Upper lobe of right lung (tissue), 1 donor: ENCODE measurements around the gene LRRTM3. TPM values are rescaled to one million over a fixed set of nuclear protein-coding genes. Genes with fewer than 3 reads are reported as not detected.

Source experiments
- ATAC-seq: fragments of 200-7000 bp; cut with Tn5 transposase; one replicate; pipeline ENCODE4 v1.9.1; 2020; ENCODE audit warnings: mild to moderate bottlenecking, moderate library complexity
- DNase-seq: peaks from one replicate; pipeline ENCODE4 v3.0.0-alpha.2; 2020
- H3K27ac ChIP-seq: fragments of 200-600 bp; one replicate; pipeline ENCODE4 v1.8.0; 2022
- H3K27me3 ChIP-seq: fragments of 200-600 bp; one replicate; pipeline ENCODE4 v1.8.0; 2022; ENCODE audit warnings: mild to moderate bottlenecking
- H3K36me3 ChIP-seq: fragments of 200-600 bp; one replicate; pipeline ENCODE4 v1.8.0; 2022
- H3K4me1 ChIP-seq: fragments of 200-600 bp; one replicate; pipeline ENCODE4 v1.8.0; 2022
- H3K4me3 ChIP-seq: fragments of 200-600 bp; one replicate; pipeline ENCODE4 v1.8.0; 2022; ENCODE audit warnings: mild to moderate bottlenecking
- H3K9me3 ChIP-seq: fragments of 200-600 bp; one replicate; pipeline ENCODE4 v1.8.0; 2022
- CTCF ChIP-seq: fragments of 200-600 bp; IDR thresholded peaks from one replicate; pipeline ENCODE4 v1.8.0; 2022; ENCODE audit warnings: antibody characterized with exemption
- intact Hi-C: fragments of 100-400 bp; cut with DNase I; formaldehyde crosslinking; loops from one replicate; pipeline ENCODE4 v1.11.0; 2022
- total RNA-seq: library from RNA; stranded (reverse); fragmentation: NEBNext Ultra II Directional; extraction: Animal tissue kit (Norgen Biotek cat#: 25700); gene quantifications from one replicate; pipeline ENCODE4 v1.2.1, GENCODE V29; 2021
- donor health status: DM: no; HTN: yes; CAD: no; lungs with severe emphysema.

LRRTM3 gene
- total RNA-seq, 1 donor from 2014 or later = not detected

- no peak for ATAC-seq
- intact Hi-C loops = no loop called here
These were observed 8.7 kb upstream of the LRRTM3 start for GRCh38 chr10:66917104-66917503.

GRCh38 chr10:66919248-66919647 is 6.6 kb upstream of the LRRTM3 start:
- Histone ChIP-seq H3K27ac (no peak overlapping the region), H3K9me3 (no peaks in the 10 kb centered on the region), H3K4me3 (no peak overlapping the region), H3K27me3 (no peaks in the 10 kb centered on the region), H3K36me3 (no peaks in the 10 kb centered on the region), H3K4me1 (no peaks in the 10 kb centered on the region)
- DNase-seq (no peak), ATAC-seq (no peak)
- TF ChIP-seq CTCF = no peak
- intact Hi-C loops = no loop called here

More at GRCh38 chr10:66917104-66917503, 8.7 kb upstream of the LRRTM3 start:
- H3K4me3 ChIP-seq = no peak overlapping the region
- H3K27ac ChIP-seq = no peak overlapping the region
- no peak for DNase-seq
- H3K27me3 ChIP-seq = no peaks in the 10 kb centered on the region
- H3K4me1 ChIP-seq = no peaks in the 10 kb centered on the region
- H3K36me3 ChIP-seq = no peaks in the 10 kb centered on the region
- no peak for TF ChIP-seq CTCF
- H3K9me3 ChIP-seq = no peaks in the 10 kb centered on the region

- H3K4me1 ChIP-seq = no peaks in the 10 kb centered on the region
- no peak overlapping the region for H3K4me3 ChIP-seq
- no peak for TF ChIP-seq CTCF
- DNase-seq (no peak), ATAC-seq (no peak)
- no peaks in the 10 kb centered on the region for H3K9me3 ChIP-seq
- no peak overlapping the region for H3K27ac ChIP-seq
- H3K27me3 ChIP-seq = peaks cover 37% of the 10 kb centered on the region
- intact Hi-C loops = no loop called here
- no peaks in the 10 kb centered on the region for H3K36me3 ChIP-seq
These were observed 1.0 kb upstream of the LRRTM3 start for GRCh38 chr10:66924674-66925345.

GRCh38 chr10:66925373-66925772 is 463 bp upstream of the LRRTM3 start:
- Histone ChIP-seq H3K4me3 (no peak overlapping the region), H3K9me3 (no peaks in the 10 kb centered on the region), H3K4me1 (no peaks in the 10 kb centered on the region), H3K27me3 (peaks cover 41% of the 10 kb centered on the region), H3K27ac (no peak overlapping the region), H3K36me3 (no peaks in the 10 kb centered on the region)
- DNase-seq = no peak
- TF ChIP-seq CTCF = no peak
- intact Hi-C loops = no loop called here
- ATAC-seq = no peak

GRCh38 chr10:66926841-66927240 is 1.0 kb downstream of the LRRTM3 start:
- Histone ChIP-seq H3K9me3 (no peaks in the 10 kb centered on the region), H3K4me3 (no peak overlapping the region), H3K27me3 (peaks cover 51% of the 10 kb centered on the region), H3K36me3 (no peaks in the 10 kb centered on the region), H3K27ac (no peak overlapping the region), H3K4me1 (no peaks in the 10 kb centered on the region)
- intact Hi-C loops = no loop called here
- ATAC-seq (no peak), DNase-seq (no peak)
- TF ChIP-seq CTCF = no peak
